Body of pancreas (tissue), 4 donors: ENCODE results near the gene GUCY2C. TPM values are rescaled to one million over a fixed set of nuclear protein-coding genes. Genes with fewer than 3 reads are reported as not detected.
A peak's percentile ranks its signal among the peaks of the same experiment; 100 is the strongest.

Experiments used
- ATAC-seq: fragments of 150-250 bp; one replicate; pipeline ENCODE4 v1.9.1; 2016
- DNase-seq, 4 donors: peaks; one replicate each; pipeline ENCODE4 v3.0.0-alpha.2; 2019
- H3K27ac ChIP-seq, 4 donors: fragments of 200-600 bp; sonication (generic); 1 replicate in 3 of 4; 2 replicates in 1 of 4; pipeline versions ENCODE4 v1.5.1 to v1.6.1; 2016 to 2019; ENCODE audit warnings: mild to moderate bottlenecking in 1 of 4, mixed read lengths in 1 of 4, moderate library complexity in 1 of 4
- H3K27me3 ChIP-seq, 2 donors: fragments of 200-600 bp; sonication (generic); one replicate each; pipeline ENCODE4 v1.6.0; 2016; ENCODE audit warnings: mild to moderate bottlenecking in 1 of 2
- H3K36me3 ChIP-seq, 2 donors: fragments of 200-600 bp; sonication (generic); replicated peaks in 1 of 2; 2 replicates each; pipeline ENCODE4 v1.5.1; 2016; ENCODE audit warnings: low read depth in 2 of 2; ENCODE audit not compliant: insufficient read depth in 1 of 2
- H3K4me1 ChIP-seq: fragments of 200-600 bp; sonication (generic); one replicate; pipeline ENCODE4 v1.6.0; 2016
- H3K4me3 ChIP-seq, 2 donors: fragments of 200-600 bp; sonication (generic); 1 replicate in 1 of 2; 2 replicates in 1 of 2; pipeline ENCODE4 v1.5.1; 2016 to 2019
- H3K9me3 ChIP-seq, 3 donors: fragments of 200-600 bp; sonication (generic); 1 replicate in 2 of 3; 2 replicates in 1 of 3; pipeline ENCODE4 v1.5.1; 2016
- POLR2A ChIP-seq, 3 donors: fragments of 450-650 bp; IDR thresholded peaks; one replicate each; pipeline ENCODE4 v1.6.1; 2016; ENCODE audit warnings: antibody characterized with exemption in 3 of 3, mild to moderate bottlenecking in 2 of 3
- WGBS, 2 donors: methylation state at CpG; one replicate each; pipeline ENCODE4 v1.1.5; 2017; 5-methylcytosine and 5-hydroxymethylcytosine counted together
- intact Hi-C: fragments of 100-400 bp; cut with DNase I; formaldehyde crosslinking; loops from one replicate; pipeline ENCODE4 v1.15.1; 2023
- total RNA-seq, 2 donors: library from RNA; depleted of rRNA; stranded (reverse); fragments of >200 nt; gene quantifications; one replicate each; pipeline ENCODE4 v1.1.0, GENCODE V29; 2016
- TF ChIP-seq, protein P1 (sequence below), 7 experiments: fragments of 450-650 bp in 4 of 7; fragments of 200-600 bp in 3 of 7; sonication (generic) in 3 of 7; IDR thresholded peaks; one replicate each; pipeline ENCODE4 v1.5.1; 2016 to 2019; ENCODE audit warnings: antibody characterized with exemption in 7 of 7

The GUCY2C gene
- total RNA-seq, 2 donors from 2014 or later = not detected

DNA sequence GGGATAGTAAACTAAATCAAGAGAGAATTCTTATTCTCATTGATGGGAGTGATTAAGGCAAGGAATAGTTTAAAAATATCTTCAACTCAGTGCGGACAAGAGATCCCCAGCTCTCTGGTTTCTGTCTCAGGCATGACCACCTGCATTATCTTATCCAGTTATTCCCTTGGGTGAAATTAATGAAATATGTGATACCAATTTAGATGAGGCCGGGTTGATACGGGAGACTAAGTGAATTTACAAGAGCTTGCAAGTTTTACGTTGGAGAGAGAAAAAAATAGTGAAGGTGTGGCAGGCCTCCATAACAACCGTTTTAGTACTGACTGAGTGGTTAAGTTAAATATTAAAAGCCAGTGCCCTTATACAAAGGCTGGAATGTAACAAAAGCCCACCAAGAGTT, 67.6 kb downstream of the GUCY2C start:
- Histone ChIP-seq H3K27ac (peak overlapping the region; percentile 15 to 44 (median 32)), H3K36me3 (no peaks in the 10 kb centered on the region), H3K9me3 (no peaks in the 10 kb centered on the region), H3K27me3 (no peaks in the 10 kb centered on the region), H3K4me3 (no peak overlapping the region), H3K4me1 (peaks cover 35% of the 10 kb centered on the region)
- no peak for ATAC-seq
- no peak for DNase-seq
- WGBS, 2 donors = 22 to 34% methylated on average over 5 of the region's 5 CpGs
- TF ChIP-seq, protein P1, sequence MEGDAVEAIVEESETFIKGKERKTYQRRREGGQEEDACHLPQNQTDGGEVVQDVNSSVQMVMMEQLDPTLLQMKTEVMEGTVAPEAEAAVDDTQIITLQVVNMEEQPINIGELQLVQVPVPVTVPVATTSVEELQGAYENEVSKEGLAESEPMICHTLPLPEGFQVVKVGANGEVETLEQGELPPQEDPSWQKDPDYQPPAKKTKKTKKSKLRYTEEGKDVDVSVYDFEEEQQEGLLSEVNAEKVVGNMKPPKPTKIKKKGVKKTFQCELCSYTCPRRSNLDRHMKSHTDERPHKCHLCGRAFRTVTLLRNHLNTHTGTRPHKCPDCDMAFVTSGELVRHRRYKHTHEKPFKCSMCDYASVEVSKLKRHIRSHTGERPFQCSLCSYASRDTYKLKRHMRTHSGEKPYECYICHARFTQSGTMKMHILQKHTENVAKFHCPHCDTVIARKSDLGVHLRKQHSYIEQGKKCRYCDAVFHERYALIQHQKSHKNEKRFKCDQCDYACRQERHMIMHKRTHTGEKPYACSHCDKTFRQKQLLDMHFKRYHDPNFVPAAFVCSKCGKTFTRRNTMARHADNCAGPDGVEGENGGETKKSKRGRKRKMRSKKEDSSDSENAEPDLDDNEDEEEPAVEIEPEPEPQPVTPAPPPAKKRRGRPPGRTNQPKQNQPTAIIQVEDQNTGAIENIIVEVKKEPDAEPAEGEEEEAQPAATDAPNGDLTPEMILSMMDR (IDR thresholded peaks at IDR 0.05) = no peak
- TF ChIP-seq POLR2A (IDR thresholded peaks at IDR 0.05) = no peak
- intact Hi-C loops = loop anchor here (5.0 kb wide), 1 partner anchor 111 kb away; no protein-coding TSS in a partner anchor

DNA sequence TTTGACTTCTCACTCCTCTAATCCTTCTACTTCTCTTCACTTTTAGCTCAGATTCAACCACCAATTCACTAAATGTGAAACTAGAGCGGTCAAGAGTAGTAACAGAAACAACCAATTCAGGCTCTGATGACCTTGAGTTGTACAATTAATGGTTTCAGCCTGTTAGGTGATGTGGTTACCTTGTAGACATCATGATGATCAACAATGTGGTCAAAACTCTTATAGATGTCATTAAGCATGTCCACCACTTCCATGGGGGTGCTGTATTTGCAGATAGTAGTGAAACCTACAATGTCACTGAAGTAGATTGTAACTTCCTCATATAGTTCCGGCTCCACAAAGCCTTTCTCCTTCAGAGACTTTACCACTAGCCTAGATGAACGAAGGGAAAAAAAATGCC, 74.6 kb downstream of the GUCY2C start:
- no peaks in the 10 kb centered on the region for H3K27me3 ChIP-seq
- peaks cover 29% of the 10 kb centered on the region for H3K4me1 ChIP-seq
- no peak overlapping the region for H3K4me3 ChIP-seq
- H3K27ac ChIP-seq = no peak overlapping the region
- WGBS, 2 donors = 81 to 92% methylated on average over 3 of the region's 3 CpGs
- TF ChIP-seq, protein P1 (IDR thresholded peaks at IDR 0.05) = no peak
- TF ChIP-seq POLR2A (IDR thresholded peaks at IDR 0.05) = no peak
- H3K36me3 ChIP-seq = no peaks in the 10 kb centered on the region
- no peak for DNase-seq
- no peaks in the 10 kb centered on the region for H3K9me3 ChIP-seq
- ATAC-seq = no peak
- intact Hi-C loops = no loop called here

DNA sequence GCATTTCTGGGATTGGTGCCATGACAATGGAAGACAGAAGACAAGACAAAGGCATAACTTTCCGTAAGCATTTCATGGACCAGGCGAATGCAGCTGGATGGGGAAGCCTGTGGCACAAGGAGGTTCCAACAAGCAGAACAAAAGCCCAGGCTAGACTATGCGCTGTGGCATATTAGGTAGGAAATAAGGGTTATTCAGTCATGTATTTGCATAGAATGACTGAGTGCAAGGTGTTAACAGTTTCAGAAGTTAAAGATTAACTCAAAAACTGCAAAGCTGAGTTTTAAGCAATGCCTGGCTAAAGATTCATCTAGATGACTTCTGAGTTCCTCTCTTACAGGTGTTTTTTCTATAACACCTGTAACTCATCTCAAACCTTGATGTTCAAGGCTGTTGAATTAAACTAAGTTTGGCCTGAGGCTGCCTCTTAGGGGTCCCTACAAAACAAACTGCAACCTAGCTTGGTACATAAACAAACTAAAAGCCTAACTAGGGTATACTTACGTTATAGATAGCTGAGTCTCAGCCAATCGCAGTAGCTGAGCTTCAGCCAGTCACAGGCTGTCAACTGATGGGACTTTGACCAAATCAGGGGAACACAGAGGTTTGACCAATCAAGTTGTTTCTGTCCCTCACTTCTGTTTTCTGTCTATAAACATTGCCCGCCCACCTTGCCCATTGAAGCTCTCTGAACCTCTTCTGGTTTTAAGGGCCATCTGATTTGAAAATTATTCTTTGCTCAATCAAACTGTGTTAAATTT, 76.5 kb downstream of the GUCY2C start:
- no peaks in the 10 kb centered on the region for H3K36me3 ChIP-seq
- intact Hi-C loops = no loop called here
- H3K9me3 ChIP-seq = no peaks in the 10 kb centered on the region
- H3K27ac ChIP-seq = peak overlapping the region; percentile 38 to 75 (median 54)
- peak in 1 of 3 donors; percentile 18 for TF ChIP-seq POLR2A (IDR thresholded peaks at IDR 0.05)
- TF ChIP-seq, protein P1 (IDR thresholded peaks at IDR 0.05) = no peak
- H3K4me1 ChIP-seq = peaks cover 26% of the 10 kb centered on the region
- no peaks in the 10 kb centered on the region for H3K27me3 ChIP-seq
- no peak overlapping the region for H3K4me3 ChIP-seq
- 28 to 33% methylated on average over 6 of the region's 6 CpGs for WGBS, 2 donors
- DNase-seq (peak; percentile 21 to 38 (median 26)), ATAC-seq (peak; percentile 93)

DNA sequence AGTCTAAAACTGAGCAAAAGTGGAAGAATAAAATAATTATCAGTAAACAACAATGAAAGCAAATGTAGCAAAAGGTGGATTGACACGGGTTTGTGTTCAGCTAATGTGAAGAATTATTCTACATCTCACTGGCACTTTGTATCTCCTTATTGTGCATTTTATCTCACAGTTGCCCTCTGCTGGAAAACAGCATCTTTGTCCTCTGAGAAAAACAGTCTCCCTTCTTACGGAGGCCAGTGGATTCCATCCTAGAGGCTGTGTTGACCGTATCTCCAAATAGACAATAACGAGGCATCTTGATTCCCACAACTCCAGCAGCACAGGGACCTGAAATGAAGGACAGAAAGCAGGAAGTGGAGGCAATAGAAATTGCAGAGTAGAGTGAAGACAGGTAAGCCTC, 77.4 kb downstream of the GUCY2C start:
- DNase-seq (peak in 1 of 4 donors; percentile 30), ATAC-seq (no peak)
- 54 to 60% methylated on average over 4 of the region's 4 CpGs for WGBS, 2 donors
- Histone ChIP-seq H3K27ac (peak overlapping the region in 3 of 4 donors; percentile 38 to 75 (median 67)), H3K36me3 (no peaks in the 10 kb centered on the region), H3K9me3 (no peaks in the 10 kb centered on the region), H3K4me1 (peaks cover 23% of the 10 kb centered on the region), H3K27me3 (no peaks in the 10 kb centered on the region), H3K4me3 (no peak overlapping the region)
- intact Hi-C loops = no loop called here
- no peak for TF ChIP-seq POLR2A (IDR thresholded peaks at IDR 0.05)
- TF ChIP-seq, protein P1 (IDR thresholded peaks at IDR 0.05) = peak in 5 of 7 experiments; percentile 16 to 46 (median 41)
